Neural progenitor cell (in vitro differentiated cells): ENCODE data around the gene ADISSP. TPM values are rescaled to one million over a fixed set of nuclear protein-coding genes. Genes with fewer than 3 reads are reported as not detected.

ENCODE experiments used
- DNase-seq: peaks from one replicate; pipeline ENCODE4 v3.0.0-alpha.2; 2016; ENCODE audit warnings: low spot score
- H2AFZ ChIP-seq: fragments of 200-600 bp; sonication (generic); replicated peaks from 2 replicates; pipeline ENCODE4 v1.6.1; 2016; ENCODE audit warnings: antibody characterized with exemption
- H3F3A ChIP-seq: fragments of 200-600 bp; sonication (generic); 2 replicates; pipeline ENCODE4 v1.6.1; 2016; ENCODE audit warnings: antibody characterized with exemption, low read depth
- H3K27ac ChIP-seq: fragments of 200-600 bp; sonication (generic); 2 replicates; pipeline ENCODE4 v1.5.1; 2016; ENCODE audit warnings: mild to moderate bottlenecking
- H3K27me3 ChIP-seq: fragments of 200-600 bp; sonication (generic); 2 replicates; pipeline ENCODE4 v1.6.1; 2016; ENCODE audit warnings: mild to moderate bottlenecking, moderate library complexity
- H3K36me3 ChIP-seq: fragments of 200-600 bp; sonication (generic); 2 replicates; pipeline ENCODE4 v1.5.1; 2016
- H3K4me1 ChIP-seq: fragments of 200-600 bp; sonication (generic); 2 replicates; pipeline ENCODE4 v1.6.1; 2016; ENCODE audit warnings: mixed run types
- H3K4me2 ChIP-seq: fragments of 200-600 bp; sonication (generic); 2 replicates; pipeline ENCODE4 v1.6.1; 2016
- H3K4me3 ChIP-seq: fragments of 200-600 bp; sonication (generic); 2 replicates; pipeline ENCODE4 v1.5.1; 2016
- H3K79me2 ChIP-seq: fragments of 200-600 bp; sonication (generic); 2 replicates; pipeline ENCODE4 v1.6.1; 2016; ENCODE audit warnings: low read depth
- H3K9ac ChIP-seq: fragments of 200-600 bp; sonication (generic); 2 replicates; pipeline ENCODE4 v1.6.1; 2016
- H3K9me3 ChIP-seq: fragments of 200-600 bp; sonication (generic); 2 replicates; pipeline ENCODE4 v1.5.1; 2016; ENCODE audit warnings: low read depth
- H4K20me1 ChIP-seq: fragments of 200-600 bp; sonication (generic); 2 replicates; pipeline ENCODE4 v1.6.1; 2016; ENCODE audit warnings: low read depth
- H3K27ac Mint-ChIP-seq: 3 replicates; pipeline ENCODE4 v1.8.0; 2021; ENCODE audit warnings: mixed read lengths
- H3K27me3 Mint-ChIP-seq: 2 replicates; pipeline ENCODE4 v1.8.0; 2022; ENCODE audit warnings: low read depth, mild to moderate bottlenecking, inconsistent platforms, moderate library complexity, mixed read lengths; ENCODE audit not compliant: insufficient read depth
- H3K36me3 Mint-ChIP-seq: 3 replicates; pipeline ENCODE4 v1.8.0; 2021; ENCODE audit warnings: mixed read lengths
- H3K4me1 Mint-ChIP-seq: 3 replicates; pipeline ENCODE4 v1.8.0; 2021; ENCODE audit warnings: mixed read lengths
- H3K4me3 Mint-ChIP-seq: 3 replicates; pipeline ENCODE4 v1.8.0; 2021; ENCODE audit warnings: mild to moderate bottlenecking, moderate library complexity, mixed read lengths
- H3K9me3 Mint-ChIP-seq: 3 replicates; pipeline ENCODE4 v1.8.0; 2020; ENCODE audit warnings: mixed read lengths
- CTCF ChIP-seq: fragments of 200-600 bp; sonication (generic); IDR thresholded peaks from 2 replicates; pipeline ENCODE4 v1.5.1; 2017; ENCODE audit warnings: antibody characterized with exemption, mild to moderate bottlenecking
- EZH2 ChIP-seq: fragments of 200-600 bp; sonication (generic); IDR thresholded peaks from 2 replicates; pipeline ENCODE4 v1.6.1; 2017; ENCODE audit warnings: antibody characterized with exemption, mild to moderate bottlenecking, moderate library complexity
- EZH2phosphoT487 ChIP-seq: fragments of 200-600 bp; sonication (generic); IDR thresholded peaks from 2 replicates; pipeline ENCODE4 v1.6.1; 2017; ENCODE audit warnings: antibody characterized with exemption
- total RNA-seq: library from RNA; depleted of rRNA; stranded (reverse); fragments of >200 nt; gene quantifications from 2 replicates; pipeline ENCODE4 v1.2.3, GENCODE V29; 2015; ENCODE audit warnings: low replicate concordance

The ADISSP gene
- total RNA-seq, 1 donor from 2014 or later: 17.6 TPM

DNA sequence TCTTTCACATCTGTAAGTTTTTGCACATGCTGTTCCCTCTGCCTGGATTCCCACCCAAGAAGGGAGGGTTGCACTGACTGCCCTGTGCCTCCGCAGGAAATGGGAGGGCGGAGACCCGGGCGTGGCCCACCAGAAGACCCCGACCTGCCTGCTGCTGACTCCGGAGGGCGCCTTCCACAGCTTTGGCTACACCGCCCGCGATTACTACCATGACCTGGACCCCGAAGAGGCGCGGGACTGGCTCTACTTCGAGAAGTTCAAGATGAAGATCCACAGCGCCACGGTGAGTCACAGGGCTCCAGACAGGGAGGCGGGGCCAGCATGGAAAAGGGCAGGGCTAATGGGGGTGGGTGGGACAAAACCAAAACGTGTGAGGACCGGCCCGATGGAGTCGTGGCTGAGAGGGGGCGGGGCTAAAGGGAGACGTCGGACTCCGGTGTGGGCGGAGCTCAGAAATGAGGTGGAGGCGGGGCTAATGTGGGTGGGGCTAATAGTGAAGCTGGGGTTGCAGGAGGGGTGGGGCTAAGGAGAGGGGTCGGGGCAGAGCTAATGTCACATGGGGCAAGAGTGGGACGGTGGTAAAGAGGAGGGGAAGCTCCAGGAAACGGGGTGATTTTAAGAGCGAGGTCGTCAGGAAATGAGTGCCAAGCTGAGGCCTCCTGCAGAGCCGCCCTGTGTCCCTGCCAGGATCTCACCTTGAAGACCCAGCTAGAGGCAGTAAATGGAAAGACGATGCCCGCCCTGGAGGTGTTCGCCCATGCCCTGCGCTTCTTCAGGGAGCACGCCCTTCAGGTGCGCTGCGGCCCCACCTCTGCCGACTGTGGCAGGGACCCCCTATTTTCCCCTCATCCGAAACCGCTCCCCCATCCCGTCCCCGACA, 22.5 kb downstream of the ADISSP start:
- Histone ChIP-seq H2AFZ (peak overlapping the region; percentile 76), H3K36me3 (no peaks in the 10 kb centered on the region), H3K27me3 (peaks cover 69% of the 10 kb centered on the region), H4K20me1 (peaks cover 2% of the 10 kb centered on the region), H3K4me3 (peak overlapping the region; percentile 51), H3K9ac (no peak overlapping the region), H3K79me2 (no peaks in the 10 kb centered on the region), H3K9me3 (no peaks in the 10 kb centered on the region), H3K27ac (no peak overlapping the region), H3K4me2 (peak overlapping the region; percentile 76), H3F3A (no peaks in the 10 kb centered on the region), H3K4me1 (peaks cover 2% of the 10 kb centered on the region)
- Mint-ChIP-seq H3K4me3 (peak overlapping the region; percentile 10), H3K27ac (no peak overlapping the region), H3K4me1 (peaks cover 3% of the 10 kb centered on the region), H3K27me3 (peaks cover 28% of the 10 kb centered on the region), H3K9me3 (peaks cover 7% of the 10 kb centered on the region), H3K36me3 (no peaks in the 10 kb centered on the region)
- TF ChIP-seq EZH2phosphoT487 (no peak), CTCF (peak; percentile 11)
- peak; percentile 95 for DNase-seq

- H3K36me3 ChIP-seq: no peaks in the 10 kb centered on the region
- H3K9ac ChIP-seq: no peak overlapping the region
- no peaks in the 10 kb centered on the region for H3F3A ChIP-seq
- H3K4me2 ChIP-seq: no peak overlapping the region
- Mint-ChIP-seq H3K27me3 (peaks cover 26% of the 10 kb centered on the region), H3K4me1 (peaks cover 10% of the 10 kb centered on the region), H3K9me3 (peaks cover 7% of the 10 kb centered on the region), H3K27ac (no peak overlapping the region), H3K36me3 (no peaks in the 10 kb centered on the region), H3K4me3 (no peak overlapping the region)
- TF ChIP-seq CTCF (no peak), EZH2 (no peak), EZH2phosphoT487 (no peak)
- H3K9me3 ChIP-seq: no peaks in the 10 kb centered on the region
- no peak overlapping the region for H2AFZ ChIP-seq
- no peaks in the 10 kb centered on the region for H4K20me1 ChIP-seq
- H3K27ac ChIP-seq: no peak overlapping the region
- H3K27me3 ChIP-seq: peaks cover 59% of the 10 kb centered on the region
- no peak overlapping the region for H3K4me3 ChIP-seq
- no peaks in the 10 kb centered on the region for H3K79me2 ChIP-seq
- H3K4me1 ChIP-seq: peaks cover 5% of the 10 kb centered on the region
- DNase-seq: no peak
These were observed 23.5 kb downstream of the ADISSP start for GRCh38 chr20:3744037-3744436.

DNA sequence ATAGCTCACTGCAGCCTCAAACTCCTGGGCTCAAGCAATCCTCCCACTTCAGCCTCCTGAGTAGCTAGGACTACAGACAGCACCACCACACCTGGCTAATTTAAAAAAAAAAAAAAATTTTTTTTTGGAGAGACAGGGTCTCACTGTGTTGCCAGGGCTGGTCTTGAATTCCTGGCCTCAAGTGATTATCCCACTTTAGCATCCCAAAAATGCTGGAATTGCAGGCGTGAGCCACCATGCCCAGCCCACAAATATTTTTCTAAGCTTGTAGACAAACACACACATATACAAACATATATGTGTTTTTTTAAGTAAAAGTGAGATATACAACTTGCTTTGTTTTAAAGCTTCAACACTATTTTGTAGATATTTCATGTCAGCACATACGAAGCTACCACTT, 24.3 kb downstream of the ADISSP start:
- H2AFZ ChIP-seq: no peak overlapping the region
- no peak overlapping the region for H3K27ac ChIP-seq
- no peak overlapping the region for H3K9ac ChIP-seq
- no peak overlapping the region for H3K4me3 ChIP-seq
- H3K9me3 Mint-ChIP-seq: peaks cover 7% of the 10 kb centered on the region
- no peak for DNase-seq
- no peak overlapping the region for H3K4me2 ChIP-seq
- H3K27me3 Mint-ChIP-seq: peaks cover 20% of the 10 kb centered on the region
- H3F3A ChIP-seq: no peaks in the 10 kb centered on the region
- no peak overlapping the region for H3K27ac Mint-ChIP-seq
- no peaks in the 10 kb centered on the region for H3K36me3 ChIP-seq
- TF ChIP-seq EZH2: no peak
- no peak for TF ChIP-seq EZH2phosphoT487
- TF ChIP-seq CTCF: no peak
- H3K4me1 ChIP-seq: peaks cover 5% of the 10 kb centered on the region
- no peaks in the 10 kb centered on the region for H3K9me3 ChIP-seq
- H3K36me3 Mint-ChIP-seq: no peaks in the 10 kb centered on the region
- H3K4me3 Mint-ChIP-seq: no peak overlapping the region
- peaks cover 51% of the 10 kb centered on the region for H3K27me3 ChIP-seq
- H3K79me2 ChIP-seq: no peaks in the 10 kb centered on the region
- H3K4me1 Mint-ChIP-seq: peaks cover 16% of the 10 kb centered on the region
- H4K20me1 ChIP-seq: no peaks in the 10 kb centered on the region
